SIG-M5 treated with dmso at 0.1 percent for 504 hours (cell line): Measurements from ENCODE around the gene HIF1A.
"Not testable (repeated sequence)": the region's sequence is repeated elsewhere in the genome, so short reads cannot be mapped to it uniquely, and the experiment has no call there.

Experiments
- DNase-seq: peaks from one replicate; lab custom pipeline; 2025; ENCODE audit not compliant: unreplicated experiment; lab: John Stamatoyannopoulos, UW

Gene HIF1A

DNA sequence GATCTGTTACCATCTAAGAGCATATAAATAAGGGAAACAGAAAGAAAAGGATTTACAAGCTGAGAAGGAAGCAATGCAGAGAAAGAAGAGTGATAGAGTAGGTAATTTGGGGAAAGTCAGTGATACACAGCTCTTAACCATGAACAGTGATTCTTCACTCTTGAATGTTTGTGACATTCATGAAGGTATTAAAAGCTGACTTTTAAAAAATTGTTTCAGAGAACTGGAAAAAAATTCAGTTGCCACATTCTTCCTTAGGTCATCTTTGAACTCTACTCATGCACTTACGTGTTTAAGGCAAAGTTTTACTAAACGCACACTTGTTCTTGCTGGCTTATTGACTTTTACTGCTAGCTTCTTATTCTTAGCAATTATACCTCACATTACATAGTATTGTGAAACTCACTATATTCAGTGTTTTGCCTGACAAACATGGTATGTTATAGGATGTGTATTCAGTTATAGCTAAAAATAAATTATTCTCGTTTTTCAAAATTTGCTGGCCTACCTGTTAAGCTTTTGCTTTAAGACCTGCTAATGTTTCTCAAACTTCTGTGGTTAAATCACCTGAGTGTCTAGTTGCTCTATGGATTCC lies 10.9 kb downstream of the HIF1A start:
- DNase-seq: no peak

DNA sequence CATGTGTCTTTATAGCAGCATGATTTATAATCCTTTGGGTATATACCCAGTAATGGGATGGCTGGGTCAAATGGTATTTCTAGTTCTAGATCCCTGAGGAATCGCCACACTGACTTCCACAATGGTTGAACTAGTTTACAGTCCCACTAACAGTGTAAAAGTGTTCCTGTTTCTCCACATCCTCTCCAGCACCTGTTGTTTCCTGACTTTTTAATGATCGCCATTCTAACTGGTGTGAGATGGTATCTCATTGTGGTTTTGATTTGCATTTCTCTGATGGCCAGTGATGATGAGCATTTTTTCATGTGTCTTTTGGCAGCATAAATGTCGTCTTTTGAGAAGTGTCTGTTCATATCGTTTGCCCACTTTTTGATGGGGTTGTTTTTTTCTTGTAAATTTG lies 12.5 kb downstream of the HIF1A start:
- DNase-seq: not testable (repeated sequence)

DNA sequence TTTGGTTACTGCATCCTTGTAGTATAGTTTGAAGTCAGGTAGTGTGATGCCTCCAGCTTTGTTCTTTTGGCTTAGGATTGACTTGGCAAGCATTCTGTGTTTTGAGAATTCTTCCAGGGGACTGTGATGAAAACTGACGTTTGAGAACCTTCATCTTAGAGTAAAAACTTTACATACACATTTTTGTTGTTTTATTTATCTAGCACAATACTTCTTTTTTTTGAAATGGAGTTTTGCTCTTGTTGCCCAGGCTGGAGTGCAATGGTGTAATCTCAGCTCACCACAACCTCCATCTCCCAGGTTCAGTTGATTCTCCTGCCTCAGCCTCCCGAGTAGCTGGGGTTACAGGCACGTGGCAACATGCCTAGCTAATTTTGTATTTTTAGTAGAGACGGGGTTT lies 13.4 kb downstream of the HIF1A start:
- not testable (repeated sequence) for DNase-seq

DNA sequence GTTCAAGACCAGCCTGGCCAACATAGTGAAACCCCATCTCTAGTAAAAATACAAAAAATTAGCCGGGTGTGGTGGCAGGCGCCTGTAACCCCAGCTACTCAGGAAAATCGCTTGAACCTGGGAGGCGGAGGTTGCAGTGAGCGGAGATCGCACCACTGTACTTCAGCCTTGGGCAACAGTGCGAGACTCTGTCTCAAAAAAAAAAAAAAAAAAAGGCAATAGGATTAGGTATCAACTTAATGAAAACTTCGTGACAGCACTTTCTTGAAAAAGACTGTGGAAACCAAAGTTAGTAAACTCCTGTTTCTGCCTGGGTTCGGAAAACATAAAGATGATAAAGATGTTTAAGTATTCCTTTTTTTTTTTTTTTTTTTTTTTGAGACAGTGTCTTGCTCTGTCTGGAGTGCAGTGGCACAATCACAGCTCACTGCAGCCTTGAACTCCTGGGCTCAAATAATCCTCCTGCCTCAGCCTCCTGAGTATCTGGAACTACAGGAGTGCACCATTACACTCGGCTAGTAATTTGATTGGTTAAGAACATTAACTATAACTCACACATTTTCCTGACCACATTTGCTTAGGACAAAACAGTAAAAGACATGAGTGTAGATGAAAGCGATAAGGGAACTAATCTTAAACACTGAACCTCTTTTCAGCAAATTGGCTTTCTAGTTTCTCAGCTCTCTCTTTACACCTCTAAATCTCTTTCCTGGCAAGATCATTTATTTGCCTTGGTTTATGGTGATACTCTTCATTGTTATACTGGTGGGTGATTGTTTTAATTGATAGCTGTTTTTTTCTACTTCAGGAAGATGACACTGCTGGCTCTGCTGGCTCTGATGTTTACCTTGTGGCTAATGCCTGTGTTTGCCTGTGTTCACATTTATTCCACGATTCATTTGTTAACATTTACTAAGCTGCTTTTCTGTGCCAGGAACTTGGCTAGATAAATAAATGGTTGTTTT lies 15.8 kb downstream of the HIF1A start:
- no peak for DNase-seq

DNA sequence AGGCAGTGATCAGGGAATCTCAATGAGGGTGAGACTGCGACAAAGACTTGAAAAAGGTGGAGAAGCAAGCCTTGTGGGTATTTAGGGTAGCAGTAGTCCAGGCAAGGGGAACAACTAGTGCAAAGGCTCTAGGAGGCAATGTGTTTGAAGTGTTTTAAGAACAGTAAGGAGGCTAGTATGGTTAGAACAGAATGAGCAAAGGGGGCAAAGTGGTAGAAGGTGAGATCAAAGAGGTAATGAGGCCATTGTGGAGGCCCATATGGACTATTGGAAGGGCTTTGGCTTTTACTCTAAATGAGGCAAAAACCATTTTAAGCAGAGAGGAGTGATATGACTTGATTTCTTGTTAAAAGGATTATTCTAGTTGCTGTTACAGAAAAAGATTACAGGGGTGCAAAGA lies 16.8 kb downstream of the HIF1A start:
- DNase-seq: no peak

DNA sequence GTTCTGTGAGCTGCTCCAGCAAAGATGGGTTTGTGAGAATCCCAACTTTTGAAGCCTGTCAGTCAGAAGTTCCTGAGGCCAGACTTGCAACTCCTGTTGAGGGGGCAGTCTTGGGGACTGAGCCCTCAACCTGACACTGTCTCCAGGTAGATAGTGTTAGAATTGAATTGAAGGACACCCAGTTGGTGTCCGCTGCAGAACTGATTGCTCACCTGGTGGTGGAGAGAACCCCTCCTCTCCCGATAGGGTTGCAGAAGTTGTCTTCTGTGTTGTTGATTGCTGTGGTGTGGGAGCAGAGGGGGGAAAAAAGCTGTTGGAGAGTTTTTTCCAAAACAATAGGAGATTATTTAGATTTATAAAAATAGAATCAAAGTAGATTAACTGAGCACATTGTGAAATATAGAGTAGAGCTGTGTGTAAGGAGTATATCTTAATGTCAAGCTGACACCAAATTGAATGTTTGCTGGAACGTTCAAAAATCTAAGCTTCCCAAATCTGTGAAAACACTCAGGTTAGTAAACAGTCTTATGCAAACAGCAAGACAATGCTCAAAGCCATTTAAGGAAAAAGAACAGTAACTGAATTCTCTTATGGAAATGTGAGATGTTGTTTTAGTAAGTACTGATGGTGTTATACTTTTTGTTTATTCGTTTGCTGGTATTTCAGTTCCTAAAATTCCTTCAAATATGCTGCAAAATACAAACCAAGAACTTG lies 18.6 kb downstream of the HIF1A start:
- no peak for DNase-seq

DNA sequence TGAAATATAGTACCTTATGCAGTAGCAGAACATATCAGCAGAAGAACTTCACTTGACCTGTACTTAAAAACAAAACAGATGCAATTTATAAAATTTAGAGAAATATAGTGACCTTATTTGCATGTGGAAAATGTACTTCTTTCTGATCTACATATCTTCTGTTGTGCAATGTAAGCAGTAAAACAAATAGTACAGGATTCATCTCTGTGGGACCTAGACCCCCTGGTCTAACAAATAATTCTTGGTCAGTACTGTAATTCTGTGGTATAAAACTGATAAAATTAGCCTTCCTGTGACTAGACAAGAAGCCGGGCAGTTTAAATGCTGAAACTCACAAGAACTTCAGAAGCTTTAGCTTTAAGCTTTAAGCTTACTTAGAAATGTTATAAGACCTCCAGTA lies 21.6 kb downstream of the HIF1A start:
- DNase-seq: no peak

DNA sequence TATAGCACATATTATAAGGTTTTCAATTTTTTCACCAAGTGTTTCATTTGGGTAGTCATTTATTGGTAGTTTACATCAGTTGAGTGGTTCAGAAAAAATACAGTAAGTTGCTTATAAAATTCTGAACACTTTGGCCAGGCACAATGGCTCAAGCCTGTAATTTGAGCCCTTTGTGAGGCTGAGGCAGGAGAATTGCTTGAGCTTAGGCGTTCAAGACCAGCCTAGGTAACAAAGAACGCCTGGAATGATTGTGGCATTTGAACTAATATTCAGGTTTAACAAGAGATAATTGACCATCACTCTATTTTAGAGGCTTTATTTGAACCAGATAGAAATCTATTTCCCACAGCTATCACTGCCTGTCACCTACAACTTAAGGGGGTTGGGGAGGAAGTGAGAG lies 22.7 kb downstream of the HIF1A start:
- DNase-seq: no peak

DNA sequence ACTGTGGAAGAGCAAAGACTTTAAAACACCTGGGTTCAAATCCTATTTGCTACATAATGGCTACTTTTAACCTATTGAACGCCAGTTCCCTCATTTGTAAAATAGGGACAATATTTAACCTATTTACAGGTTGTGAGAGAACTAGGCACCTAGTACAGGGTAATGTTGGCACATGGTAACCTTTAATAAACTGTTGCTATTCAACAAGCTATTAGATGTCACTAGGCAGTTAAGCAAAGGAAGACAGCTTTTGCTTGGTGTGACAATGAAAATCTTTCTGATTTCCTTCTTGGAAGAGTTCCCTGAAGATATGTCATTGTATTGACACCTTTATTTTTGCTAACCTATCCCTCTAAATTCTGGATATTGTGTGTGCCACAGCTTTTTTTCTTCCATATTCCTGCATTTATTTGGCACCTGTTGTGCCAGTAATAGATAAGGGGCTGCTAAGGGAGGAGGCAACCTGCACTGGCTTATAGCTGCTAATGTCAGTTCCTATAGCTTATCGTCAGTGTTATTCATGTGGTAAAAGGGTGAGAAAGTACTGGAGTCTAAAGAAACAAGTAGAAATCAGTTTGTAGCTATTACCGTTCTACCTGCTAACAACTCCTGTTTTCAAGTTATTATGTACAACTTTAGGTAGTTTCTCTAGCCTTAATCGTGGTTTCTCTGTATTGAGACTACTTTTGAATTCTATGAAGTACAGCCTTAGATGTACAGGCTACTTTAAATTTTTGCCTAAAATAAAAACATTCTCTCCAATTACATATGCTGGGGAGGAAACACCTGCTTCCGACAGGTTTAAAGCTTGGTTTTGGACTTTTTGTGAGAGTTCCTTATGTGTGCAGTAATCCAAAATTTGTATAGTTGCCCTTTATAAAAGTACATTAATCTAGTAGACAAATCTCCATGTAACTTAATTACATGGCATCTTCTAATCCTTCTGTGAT lies 24.3 kb downstream of the HIF1A start:
- no peak for DNase-seq

DNA sequence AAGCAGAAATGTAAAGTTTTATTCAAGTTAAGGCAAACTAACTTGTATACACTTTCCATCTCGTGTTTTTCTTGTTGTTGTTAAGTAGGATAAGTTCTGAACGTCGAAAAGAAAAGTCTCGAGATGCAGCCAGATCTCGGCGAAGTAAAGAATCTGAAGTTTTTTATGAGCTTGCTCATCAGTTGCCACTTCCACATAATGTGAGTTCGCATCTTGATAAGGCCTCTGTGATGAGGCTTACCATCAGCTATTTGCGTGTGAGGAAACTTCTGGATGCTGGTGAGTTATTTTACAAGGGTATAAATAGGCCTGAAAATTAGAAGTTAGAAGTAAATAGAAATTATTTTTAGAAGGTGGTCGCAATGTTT lies 25.0 kb downstream of the HIF1A start:
- DNase-seq: no peak

DNA sequence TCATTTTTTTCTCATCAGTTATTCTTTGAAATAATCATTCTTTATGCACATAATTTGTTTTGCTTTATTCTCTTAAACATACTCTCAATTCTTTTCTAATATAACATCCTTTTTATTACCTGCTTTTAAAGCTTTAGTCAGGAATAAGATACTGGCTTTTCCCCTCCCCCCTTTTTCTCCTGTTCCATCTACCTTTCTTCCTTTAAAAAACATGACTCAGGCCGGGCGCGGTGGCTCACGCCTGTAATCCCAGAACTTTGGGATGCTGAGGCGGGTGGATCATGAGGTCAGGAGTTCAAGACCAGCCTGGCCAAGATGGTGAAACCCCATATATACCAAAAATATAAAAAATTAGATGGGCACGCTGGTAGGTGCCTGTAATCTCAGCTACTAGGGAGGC lies 25.4 kb downstream of the HIF1A start:
- no peak for DNase-seq

DNA sequence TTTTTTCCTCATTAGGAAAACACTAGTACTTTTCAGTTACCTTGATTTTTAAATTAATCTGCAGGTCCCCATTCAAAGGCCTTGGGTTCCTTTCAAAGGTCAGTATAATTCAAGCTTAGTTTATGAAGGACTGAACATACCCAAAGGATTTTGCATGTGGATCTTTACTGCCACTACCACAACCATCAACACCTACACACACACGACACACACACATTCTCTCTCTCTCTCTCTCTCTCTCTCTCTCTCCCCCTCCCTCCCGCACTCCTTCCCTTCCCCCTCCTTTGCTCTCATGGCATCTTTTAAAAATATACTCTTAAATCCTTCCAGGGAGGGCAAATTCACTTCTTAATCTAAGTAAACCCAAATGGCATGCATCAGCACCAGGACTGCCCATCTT lies 28.8 kb downstream of the HIF1A start:
- DNase-seq: no peak

DNA sequence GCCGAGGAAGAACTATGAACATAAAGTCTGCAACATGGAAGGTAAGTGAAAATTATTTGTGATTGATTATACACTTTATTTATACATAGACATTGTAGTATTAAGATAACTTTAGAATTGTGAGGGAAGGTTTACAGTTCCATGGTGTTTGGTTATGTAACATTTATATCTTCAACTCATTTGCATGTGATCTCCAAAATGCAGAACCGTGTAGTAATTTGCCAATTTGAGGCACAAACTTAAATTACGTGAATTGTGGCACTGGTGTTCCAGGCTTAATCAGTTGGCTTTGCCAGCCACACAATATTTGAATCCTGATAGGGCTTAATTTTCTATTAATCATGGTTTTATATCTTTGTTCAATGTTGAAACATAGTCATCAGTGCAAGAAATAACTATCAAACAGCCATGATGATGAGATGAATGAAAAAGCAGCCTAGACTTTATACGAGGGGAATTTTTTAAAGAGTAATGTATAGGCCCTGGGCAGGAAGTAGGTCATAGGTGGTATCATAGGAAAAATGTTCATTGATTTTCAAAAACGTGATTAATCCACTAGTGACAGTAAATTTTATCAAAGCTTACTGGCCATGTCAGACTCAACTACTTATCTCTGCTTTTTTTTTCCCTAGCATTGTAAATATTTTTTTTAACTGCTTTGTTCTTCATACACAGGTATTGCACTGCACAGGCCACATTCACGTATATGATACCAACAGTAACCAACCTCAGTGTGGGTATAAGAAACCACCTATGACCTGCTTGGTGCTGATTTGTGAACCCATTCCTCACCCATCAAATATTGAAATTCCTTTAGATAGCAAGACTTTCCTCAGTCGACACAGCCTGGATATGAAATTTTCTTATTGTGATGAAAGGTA lies 31.7 kb downstream of the HIF1A start:
- DNase-seq: no peak

DNA sequence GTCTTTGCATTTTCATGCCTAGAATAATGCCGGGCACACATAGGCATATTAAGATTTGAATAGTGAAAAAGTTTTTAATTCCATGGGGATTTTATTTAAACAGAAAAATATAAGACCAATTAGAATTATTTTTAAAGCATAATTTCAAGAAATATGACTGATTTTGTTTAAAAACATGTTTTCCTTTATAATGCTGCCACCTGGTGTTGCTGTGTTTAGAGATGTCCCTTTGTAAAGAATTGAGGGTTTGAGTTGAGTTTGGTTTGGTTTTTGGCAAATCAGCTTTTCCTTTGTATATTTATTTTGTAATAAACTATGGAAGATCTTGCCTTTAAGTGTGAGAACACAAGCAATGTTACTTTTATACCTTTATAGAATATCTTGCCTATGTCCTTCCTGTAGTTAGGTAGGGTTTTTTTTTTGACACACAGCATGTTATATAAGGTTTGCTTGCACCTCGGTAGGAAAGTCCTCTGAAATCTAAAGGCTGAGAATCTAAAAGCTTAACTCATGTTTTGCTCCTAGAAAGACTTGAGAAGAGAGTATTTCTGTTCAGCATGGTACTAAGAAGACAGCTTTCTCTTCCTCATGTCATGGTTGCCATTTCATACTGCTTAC lies 35.6 kb downstream of the HIF1A start:
- no peak for DNase-seq

DNA sequence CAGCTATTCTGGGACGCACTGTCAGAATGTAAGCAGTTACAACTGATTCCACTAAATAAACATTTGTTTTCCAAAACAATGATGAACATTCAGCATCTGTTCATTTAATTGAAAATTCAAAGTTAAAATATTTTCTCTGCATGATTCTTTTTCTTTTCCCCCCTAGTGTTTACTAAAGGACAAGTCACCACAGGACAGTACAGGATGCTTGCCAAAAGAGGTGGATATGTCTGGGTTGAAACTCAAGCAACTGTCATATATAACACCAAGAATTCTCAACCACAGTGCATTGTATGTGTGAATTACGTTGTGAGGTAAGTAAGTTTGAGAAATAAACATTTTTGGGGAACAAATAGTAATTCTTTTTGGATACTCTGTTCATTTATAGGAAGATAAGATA lies 38.7 kb downstream of the HIF1A start:
- no peak for DNase-seq

DNA sequence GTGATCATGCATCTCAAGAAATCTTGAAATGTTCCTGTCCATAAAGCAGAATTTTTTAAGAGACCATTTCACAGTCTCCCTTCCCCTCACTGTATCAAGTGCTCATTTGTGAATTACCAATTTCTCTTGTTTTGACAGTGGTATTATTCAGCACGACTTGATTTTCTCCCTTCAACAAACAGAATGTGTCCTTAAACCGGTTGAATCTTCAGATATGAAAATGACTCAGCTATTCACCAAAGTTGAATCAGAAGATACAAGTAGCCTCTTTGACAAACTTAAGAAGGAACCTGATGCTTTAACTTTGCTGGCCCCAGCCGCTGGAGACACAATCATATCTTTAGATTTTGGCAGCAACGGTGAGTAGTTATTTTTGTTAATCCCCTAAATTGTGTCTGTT lies 41.4 kb downstream of the HIF1A start:
- no peak for DNase-seq

DNA sequence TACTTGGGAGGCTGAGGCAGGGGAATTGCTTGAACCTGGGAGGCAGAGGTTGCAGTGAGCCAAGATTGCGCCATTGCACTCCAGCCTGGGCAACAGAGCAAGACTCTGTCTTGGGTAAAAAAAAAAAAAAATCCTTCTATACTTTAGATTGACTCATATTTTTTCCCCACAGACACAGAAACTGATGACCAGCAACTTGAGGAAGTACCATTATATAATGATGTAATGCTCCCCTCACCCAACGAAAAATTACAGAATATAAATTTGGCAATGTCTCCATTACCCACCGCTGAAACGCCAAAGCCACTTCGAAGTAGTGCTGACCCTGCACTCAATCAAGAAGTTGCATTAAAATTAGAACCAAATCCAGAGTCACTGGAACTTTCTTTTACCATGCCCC lies 42.6 kb downstream of the HIF1A start:
- peak; percentile 18 for DNase-seq

DNA sequence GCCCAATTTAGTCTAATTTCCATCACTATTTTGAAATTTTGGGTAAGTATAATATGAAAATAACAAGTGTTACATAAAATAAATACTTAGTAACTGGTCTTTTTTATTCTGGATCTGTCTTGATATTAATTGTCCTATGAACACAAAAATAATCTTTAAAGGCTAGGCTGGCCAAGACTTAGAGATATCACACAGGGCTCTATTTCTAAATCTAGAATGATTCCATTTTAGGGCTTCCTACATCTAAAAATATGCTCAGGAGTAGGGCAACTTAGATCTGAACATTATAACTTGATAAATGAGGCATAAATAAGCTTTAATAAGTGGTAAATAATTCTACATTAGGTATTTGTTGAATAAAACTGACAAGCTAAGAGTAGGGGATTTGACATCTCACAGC lies 43.8 kb downstream of the HIF1A start:
- no peak for DNase-seq

DNA sequence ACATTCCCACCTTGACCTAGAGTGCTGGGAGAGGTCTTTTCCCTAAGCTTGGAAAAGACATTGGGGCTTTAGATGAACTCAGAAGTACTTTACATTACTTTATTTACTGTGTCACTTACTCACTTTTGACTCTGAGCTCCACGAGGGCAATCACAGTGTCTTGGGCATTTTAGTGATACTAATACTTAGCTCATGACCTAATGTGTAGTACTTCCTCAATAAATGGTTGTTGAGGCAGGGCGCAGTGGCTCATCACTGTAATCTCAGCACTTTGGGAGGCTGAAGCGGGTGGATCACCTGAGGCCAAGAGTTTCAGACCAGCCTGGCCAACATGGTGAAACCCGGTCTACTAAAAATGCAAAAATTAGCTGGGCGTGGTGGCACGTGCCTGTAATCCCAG lies 47.1 kb downstream of the HIF1A start:
- DNase-seq: no peak

DNA sequence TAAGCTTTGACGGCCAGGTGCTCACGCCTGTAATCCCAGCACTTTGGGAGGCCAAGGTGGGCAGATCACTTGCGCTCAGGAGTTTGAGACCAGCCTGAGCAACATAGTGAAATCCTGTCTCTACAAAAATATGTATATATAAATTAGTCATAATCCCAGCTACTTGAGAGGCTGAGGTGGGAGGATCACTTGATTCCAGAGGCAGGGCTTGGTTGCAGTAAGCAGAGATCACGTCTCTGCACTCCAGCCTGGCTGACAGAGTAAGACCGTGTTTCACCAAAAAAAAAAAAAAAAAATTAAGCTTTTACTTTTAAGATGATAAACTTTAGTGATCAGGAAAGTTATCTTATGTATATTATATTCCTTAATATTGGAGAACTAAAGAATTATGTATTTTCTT lies 48.9 kb downstream of the HIF1A start:
- DNase-seq: no peak
